Ishikawa (cell line): ENCODE results near the gene TLR8.

Experiments
- EP300 ChIP-seq: IDR thresholded peaks from 2 replicates; pipeline ENCODE4 v1.6.1; 2012; ENCODE audit warnings: borderline replicate concordance
- FOXM1 ChIP-seq: IDR thresholded peaks from 2 replicates; pipeline ENCODE4 v1.6.1; 2012; ENCODE audit warnings: low read depth, borderline replicate concordance
- NFIC ChIP-seq: IDR thresholded peaks from 2 replicates; pipeline ENCODE4 v1.6.1; 2012
- TAF1 ChIP-seq: IDR thresholded peaks from 2 replicates; pipeline ENCODE4 v1.6.1; 2012; ENCODE audit warnings: low read depth, mild to moderate bottlenecking
- TCF12 ChIP-seq: IDR thresholded peaks from 2 replicates; pipeline ENCODE4 v1.6.1; 2012; ENCODE audit warnings: low read depth
- YY1 ChIP-seq: IDR thresholded peaks from 2 replicates; pipeline ENCODE4 v1.6.1; 2012; ENCODE audit warnings: low read depth
- TF ChIP-seq, protein P1 (sequence below): IDR thresholded peaks from 2 replicates; pipeline ENCODE4 v1.6.1; 2012
- TF ChIP-seq, protein P2 (sequence below): IDR thresholded peaks from 2 replicates; pipeline ENCODE4 v1.6.1; 2012; ENCODE audit warnings: low read depth, mild to moderate bottlenecking

DNA sequence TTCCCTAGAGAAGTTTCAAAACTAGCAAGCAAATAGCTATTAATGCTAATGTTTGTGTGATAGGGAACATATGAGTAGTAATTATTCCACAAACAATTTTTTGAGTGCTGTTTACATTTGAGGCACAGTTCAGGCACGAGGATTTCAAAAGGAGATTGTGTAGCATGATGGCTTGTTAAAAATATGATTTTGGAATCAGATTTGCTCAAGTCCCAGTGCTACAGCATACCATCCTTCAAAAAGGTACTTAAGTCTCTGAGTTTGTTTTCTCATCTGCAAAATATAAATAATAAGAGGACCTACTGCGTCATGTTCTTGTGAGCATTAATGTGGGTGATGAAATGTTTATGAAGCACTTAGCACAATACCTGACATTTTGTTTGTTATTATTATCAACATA is 11.3 kb downstream of the TLR8 start:
- TF ChIP-seq EP300 (no peak), NFIC (no peak), FOXM1 (no peak), TAF1 (no peak), TCF12 (no peak), YY1 (no peak)
- TF ChIP-seq, protein P1, sequence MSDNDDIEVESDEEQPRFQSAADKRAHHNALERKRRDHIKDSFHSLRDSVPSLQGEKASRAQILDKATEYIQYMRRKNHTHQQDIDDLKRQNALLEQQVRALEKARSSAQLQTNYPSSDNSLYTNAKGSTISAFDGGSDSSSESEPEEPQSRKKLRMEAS = no peak
- TF ChIP-seq, protein P2, sequence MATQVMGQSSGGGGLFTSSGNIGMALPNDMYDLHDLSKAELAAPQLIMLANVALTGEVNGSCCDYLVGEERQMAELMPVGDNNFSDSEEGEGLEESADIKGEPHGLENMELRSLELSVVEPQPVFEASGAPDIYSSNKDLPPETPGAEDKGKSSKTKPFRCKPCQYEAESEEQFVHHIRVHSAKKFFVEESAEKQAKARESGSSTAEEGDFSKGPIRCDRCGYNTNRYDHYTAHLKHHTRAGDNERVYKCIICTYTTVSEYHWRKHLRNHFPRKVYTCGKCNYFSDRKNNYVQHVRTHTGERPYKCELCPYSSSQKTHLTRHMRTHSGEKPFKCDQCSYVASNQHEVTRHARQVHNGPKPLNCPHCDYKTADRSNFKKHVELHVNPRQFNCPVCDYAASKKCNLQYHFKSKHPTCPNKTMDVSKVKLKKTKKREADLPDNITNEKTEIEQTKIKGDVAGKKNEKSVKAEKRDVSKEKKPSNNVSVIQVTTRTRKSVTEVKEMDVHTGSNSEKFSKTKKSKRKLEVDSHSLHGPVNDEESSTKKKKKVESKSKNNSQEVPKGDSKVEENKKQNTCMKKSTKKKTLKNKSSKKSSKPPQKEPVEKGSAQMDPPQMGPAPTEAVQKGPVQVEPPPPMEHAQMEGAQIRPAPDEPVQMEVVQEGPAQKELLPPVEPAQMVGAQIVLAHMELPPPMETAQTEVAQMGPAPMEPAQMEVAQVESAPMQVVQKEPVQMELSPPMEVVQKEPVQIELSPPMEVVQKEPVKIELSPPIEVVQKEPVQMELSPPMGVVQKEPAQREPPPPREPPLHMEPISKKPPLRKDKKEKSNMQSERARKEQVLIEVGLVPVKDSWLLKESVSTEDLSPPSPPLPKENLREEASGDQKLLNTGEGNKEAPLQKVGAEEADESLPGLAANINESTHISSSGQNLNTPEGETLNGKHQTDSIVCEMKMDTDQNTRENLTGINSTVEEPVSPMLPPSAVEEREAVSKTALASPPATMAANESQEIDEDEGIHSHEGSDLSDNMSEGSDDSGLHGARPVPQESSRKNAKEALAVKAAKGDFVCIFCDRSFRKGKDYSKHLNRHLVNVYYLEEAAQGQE = no peak
